HG02840 (cell line): ENCODE results near the gene DNAJC3.
"Not testable (repeated sequence)": the region's sequence is repeated elsewhere in the genome, so short reads cannot be mapped to it uniquely, and the experiment has no call there.

Source experiments
- ATAC-seq: cut with Tn5 transposase; IDR thresholded peaks from one replicate; pipeline ENCODE4 v1.9.1; 2021; ENCODE audit warnings: mild to moderate bottlenecking, moderate library complexity, moderate number of reproducible peaks; ENCODE audit not compliant: unreplicated experiment, low FRiP score

Gene DNAJC3

DNA sequence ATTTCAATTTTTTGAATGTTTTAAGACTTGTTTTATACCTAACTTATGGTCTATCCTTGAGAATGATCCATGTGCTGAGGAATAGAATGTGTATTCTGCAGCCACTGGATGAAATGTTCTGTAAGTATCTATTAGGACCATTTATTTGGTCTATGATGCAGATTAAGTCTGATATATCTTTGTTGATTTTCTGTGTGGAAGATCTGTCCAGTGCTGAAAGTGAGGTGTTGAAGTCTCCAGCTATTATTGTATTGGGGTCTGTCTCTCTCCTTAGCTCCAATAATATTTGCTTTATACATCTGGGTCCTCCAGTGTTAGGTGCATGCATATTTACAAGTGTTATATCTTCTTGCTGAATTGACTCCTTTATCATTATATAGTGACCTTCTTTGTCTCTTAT, 9.7 kb upstream of the DNAJC3 start:
- not testable (repeated sequence) for ATAC-seq

DNA sequence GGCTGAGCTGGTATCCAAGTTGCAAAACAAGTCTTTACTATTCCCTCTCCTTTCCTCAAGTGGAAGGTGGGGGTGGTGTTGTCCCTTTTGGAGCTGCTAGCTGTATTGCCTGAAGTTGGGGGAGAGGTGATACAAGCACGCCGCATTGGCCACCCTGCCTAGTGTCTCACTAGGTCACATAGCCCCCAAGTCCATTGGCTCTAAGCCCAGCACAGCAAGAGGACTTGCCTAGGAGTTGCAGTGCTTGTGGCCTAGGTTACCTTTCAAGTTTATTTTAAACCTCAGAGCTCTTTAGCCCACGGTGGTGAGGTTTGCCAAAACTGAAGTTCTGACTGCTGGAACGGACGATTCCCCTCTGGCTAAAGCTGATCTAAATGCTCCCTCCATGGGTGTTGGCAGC, 5.3 kb upstream of the DNAJC3 start:
- no peak for ATAC-seq

DNA sequence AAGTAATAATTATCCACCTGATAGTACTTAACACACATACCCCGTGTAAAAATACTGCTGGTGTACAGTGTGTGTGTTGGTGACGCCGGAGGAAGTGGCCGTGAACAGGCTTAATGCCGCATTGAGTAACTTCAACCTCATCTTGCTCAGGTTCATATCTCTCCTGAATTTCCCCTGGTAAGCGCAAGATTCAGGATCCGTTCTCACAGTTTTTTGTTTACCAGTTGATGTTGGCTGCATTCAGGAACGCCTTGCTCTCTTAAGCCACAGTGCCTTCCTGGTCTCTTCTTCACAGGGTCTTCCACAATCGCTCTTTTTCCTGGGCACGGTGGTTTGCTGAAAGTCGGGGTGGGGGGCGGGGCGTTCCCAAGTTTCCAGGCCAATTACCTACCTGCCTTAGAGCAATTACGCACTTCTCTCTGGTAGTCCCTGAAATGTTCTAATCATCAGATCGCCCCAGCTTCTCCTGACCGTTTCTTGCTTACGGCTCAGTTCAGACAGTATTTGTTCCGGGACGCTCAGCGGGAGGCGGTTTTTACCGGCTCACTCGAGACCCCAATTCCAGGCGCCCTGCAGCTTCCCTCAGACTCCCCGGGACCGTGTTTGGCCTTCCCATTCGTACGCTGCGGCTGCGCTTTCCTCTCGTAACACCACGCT, 706 bp upstream of the DNAJC3 start:
- ATAC-seq: peak; percentile 7

DNA sequence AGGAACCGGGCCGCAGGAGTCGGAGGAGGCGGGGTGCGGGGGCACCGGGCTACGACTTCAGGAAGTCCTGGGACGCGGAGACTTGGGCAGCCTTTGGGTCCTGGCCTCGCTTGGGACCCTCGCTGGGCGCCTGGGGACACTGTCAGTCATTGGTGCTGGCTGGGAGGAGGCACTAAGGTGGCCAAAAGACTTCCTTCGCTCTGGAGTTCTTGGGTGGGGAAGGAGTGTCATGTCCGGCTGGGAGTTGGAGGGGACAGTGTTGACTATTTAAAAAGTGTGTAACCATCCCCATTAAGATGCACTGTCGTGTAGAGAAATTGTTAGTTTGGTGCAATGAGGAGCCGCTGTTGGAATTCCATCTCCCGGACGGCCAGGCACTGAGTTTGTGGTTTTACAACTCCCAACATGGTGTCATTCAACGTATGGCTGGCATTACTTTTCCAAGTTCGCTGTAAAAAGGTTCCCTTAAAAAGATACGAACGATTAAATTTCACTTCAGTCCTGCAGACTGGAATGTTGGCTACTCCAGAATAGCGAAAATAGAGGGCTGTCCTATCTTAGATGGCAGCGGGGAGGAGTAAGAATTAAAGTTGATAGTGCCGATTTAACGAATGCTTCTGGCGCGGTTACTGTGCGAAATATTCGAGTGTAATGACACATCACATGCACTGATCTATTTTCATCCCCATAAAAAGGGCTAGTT, 776 bp downstream of the DNAJC3 start:
- ATAC-seq: no peak

DNA sequence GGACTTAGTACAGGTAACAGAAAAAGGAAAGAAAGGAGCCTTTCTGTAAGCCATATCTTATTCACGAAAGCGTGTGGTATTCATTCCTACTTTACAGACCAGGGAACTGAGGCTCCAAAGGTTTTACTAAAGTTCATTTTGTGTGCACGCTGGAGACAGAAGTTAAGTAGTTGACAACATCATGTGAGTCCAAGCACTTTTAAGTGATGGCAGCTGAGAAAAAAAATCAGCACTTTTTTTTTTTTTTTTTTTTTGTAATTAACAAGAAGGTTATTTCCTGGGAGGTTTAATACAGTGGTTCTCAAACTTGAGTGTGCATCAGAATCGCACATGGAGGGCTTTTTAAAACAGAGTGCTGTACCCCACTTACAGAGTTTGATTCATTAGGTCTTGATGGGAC, 2.0 kb downstream of the DNAJC3 start:
- ATAC-seq: no peak

DNA sequence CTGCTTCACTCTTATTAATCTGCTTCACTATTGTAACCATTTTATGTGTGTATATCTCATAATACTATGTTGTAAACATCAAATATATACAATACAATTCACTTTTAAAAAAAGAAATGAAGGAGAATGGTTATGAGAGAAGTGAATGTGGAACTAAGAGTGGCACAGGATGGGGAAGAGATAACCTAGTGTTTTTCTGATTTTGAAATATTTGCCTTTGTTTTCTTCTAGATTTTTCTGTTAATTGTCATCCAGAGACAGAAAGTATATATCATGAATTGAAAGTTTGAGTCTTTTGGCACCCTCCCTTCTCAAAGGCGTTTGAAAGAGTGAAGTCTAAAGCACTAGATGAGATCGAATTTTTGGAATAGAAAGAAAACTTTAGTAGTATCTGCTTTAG, 2.8 kb downstream of the DNAJC3 start:
- no peak for ATAC-seq

DNA sequence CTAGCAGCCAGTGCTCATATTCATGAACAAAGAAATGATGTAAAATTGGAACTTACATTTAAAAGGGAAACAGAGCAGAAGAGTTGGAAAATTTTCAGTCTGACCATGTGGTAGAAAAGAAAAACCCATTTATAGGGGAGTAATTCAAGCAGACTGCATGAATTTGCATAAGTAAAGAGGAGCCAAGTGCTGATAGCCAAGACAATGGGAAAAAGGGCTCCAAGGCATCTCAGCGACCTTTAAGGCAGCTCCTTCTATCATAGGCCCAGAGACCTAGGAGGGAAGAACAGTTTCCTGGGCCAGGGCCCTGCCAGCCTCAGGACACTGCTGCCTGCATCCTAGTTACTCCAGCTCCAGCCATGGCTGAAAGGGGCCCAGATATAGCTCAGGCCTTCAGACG, 7.5 kb downstream of the DNAJC3 start:
- no peak for ATAC-seq

DNA sequence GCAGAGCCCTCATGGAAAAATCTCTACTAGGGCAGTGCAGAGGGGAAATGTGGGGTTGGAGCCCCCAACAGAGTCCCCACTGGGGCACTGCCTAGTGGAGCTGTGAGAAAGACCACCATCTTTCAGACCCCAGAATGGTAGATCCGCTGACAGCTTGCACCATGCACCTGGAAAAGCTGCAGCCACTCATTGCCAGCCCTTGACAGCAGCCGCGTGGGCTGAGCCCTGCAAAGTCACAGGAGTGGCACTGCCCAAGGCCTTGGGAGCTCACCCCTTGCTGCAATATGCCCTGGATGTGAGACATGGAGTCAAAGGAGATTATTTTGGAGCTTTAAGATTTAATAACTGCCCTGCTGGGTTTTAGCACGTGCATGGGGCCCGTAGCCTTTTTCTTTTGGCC, 8.0 kb downstream of the DNAJC3 start:
- ATAC-seq: not testable (repeated sequence)

DNA sequence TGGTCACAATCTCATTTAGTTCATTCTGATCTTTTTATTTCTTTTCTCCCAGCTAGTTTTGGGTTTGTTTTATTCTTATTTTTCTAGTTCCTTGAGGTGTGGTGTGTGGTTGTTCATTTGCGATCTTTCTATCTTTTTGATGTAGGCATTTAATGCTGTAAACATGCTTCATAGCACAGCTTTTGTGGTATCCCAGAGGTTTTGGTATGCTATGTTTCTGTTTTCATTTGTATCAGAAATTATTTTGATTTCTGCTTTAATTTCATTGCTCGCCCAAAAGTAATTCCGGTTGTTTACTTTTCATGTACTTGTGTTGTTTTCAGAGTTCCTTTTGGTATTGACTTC, 12.6 kb downstream of the DNAJC3 start:
- no peak for ATAC-seq

DNA sequence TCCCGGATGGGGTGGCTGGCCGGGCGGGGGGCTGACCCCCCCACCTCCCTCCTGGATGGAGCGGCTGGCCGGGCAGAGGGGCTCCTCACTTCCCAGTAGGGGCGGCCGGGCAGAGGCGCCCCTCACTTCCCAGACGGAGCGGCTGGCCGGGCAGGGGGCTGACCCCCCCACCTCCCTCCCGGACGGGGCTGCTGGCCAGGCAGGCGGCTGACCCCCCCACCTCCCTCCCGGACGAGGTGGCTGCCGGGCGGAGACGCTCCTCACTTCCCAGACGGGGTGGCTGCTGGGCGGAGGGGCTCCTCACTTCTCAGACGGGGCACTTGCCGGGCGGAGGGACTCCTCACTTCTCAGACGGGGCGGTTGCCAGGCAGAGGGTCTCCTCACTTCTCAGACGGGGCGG, 14.0 kb downstream of the DNAJC3 start:
- not testable (repeated sequence) for ATAC-seq

DNA sequence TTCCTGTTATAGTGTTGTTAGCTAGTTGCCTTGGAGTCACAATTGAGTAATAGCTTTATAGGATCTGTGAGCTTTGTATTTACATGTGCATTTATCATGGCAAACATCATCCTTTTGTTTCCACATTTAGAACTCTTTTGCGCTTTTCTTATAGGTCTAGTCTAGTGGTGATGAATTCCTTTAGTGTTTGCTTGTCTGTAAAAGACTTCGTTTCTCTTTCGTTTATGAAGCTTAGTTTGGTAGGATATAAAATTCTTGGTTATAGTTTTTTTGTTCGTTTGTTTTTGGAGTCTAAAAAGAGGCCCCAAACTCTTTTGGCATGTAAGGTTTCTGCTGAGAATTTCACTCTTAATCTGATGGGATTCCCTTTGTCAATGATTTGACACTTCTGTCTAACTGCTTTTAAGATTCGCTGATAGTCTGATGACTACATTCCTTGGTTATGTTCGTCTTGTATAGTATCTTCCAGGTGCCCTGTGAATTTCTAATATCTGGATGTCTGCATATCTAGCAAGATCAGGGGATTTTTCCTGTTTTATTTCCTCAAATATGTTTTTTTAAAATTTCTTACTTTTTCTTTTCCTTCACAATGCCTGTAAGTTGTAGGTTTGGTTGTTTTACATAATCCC, 20.2 kb downstream of the DNAJC3 start:
- ATAC-seq: no peak

DNA sequence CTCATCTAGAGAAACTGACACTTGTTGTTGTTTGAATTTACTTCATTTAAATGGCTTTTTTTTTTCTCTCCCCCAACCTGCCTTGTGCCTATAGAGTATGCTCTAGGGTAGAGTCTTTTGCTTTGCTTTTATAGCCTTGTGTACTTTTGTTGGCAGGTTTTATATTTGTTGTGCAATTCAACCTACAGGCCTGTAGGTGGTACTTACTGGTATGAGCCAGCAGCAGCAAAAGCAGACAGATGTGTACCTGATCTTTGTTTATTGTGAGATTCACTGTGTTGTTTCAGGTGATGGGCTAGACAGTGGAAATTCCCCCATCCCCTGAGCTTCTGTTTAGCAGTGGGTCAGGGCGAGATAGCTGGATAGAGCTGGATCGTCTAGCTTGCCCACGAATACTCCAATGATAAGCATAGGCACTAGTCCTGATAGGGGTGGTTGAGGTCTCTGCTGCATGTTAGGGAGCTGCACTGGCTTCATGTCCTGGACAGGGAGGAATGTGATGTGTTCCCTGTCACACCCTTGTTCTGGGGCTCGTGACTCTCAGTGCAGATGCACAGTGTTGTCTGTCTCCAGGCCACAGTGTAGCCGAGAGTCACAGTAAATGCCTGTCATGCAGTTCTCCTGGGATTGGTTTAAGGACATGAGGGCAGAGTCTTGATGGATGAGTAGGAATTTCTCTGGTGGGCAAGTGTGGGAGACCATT, 21.3 kb downstream of the DNAJC3 start:
- no peak for ATAC-seq

DNA sequence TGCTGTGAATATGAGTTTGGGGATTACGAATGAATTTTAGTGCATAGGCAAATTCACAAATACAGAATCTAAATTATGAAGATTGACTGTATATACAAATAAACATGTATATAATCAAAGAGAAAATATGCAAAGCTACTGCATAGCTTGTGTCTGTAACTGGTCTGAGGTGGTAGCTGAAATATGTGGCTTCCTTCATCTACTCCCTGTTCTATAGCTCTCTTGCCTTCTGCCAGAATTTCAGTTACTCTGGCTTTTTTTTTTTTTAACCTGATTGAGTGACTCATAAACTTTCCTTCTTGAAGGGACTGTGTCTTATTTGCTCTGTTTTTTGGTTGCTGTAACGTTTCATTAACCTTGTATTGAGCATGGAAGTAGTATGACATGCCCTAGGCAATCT, 26.6 kb downstream of the DNAJC3 start:
- no peak for ATAC-seq

DNA sequence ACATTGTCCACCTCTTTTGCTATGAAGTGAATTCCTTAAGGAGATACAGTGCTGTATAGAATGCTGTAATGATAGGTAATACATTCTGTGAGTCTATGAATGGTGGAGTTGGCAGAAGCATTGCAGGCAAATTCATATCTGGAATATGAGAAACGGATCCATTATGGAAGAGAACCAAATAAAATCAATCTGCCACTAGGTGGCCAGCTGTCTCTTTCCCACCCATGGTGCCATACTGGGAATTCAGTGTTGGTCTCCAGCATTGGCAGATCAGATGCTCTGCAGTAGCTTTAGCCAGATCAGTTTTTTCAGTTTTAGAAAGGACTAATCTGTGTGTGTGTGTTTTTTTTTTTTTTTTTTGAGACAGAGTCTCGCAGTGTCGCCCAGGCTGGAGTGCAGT, 27.6 kb downstream of the DNAJC3 start:
- no peak for ATAC-seq

DNA sequence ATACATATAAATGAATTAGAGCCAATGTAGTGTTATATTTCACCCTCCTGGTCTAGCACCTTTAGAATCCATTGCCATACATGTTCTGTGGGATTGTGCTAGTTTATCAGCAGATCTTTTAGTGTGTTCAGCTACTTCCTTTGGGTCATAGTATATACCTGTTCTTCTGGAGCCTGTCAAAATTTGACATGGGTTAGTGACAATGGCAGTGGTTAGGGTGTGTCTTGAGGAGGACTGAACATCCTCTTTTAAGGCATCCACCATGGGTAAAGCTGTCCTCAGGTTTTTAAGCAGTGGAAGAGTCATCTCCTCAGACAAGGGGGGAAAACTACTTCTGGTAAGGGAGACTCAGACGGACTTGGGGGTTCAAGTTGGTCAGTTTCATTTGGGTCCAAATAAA, 29.4 kb downstream of the DNAJC3 start:
- no peak for ATAC-seq

DNA sequence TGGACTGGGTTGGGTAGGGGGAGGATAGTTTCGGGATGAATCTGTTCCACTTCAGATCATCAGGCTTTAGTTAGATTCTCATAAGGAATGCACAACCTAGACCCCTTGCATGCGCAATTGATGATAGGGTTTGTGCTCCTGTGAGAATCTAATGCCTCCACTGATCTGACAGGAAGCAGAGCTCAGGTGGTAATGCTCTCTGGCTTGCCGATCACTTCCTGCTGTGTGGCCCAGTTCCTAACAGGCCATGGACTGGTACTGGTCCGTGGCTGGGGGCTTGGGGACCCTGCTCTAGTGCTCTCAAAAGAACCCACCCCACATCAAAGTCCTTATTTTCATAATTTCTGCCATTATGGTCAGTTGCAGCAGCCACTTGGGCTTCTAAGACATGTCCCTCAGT, 30.1 kb downstream of the DNAJC3 start:
- no peak for ATAC-seq

DNA sequence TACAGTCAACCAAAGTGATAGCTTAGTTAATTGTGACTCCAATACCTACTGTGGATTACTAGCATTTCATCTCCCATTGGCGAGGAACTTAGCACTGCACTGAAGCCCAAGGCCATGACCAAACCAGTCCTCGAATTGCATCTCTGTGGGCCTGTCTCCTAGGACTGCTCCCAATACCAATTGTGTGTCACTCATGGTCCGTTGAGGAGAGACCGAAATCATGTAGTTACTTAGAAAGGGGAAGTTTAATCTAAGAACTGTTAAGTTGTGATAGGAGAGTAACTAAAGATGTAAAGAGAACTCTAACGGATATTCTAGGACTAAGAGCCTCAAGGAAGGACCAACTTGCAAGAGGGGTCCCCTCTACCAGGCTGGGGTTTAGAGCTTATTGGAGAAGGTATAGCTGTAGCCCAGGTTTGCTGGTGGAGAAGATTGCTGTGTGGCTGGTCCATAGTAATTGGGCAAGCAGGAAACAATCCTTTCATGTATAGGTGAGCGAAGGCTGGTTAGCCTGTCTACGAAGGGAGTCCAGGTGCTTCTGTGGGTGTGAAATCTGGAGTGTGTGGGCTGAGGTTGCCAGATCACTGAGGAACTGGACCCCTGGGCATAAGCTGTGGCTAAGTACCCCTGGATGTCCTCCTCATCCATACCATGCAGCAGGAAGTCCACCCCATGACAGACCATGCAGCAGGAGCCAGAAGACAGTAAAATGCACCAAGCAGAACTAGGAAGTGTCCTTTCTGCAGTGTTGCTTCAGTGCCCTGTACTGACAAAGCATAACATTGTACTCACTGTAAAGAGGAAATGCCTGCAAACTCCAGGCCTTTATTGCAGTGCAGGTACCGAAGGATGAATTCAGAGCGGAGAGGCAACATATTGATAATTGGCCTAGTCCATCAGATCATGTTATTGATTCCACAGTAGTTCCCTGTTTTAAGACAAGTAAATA, 30.8 kb downstream of the DNAJC3 start:
- ATAC-seq: no peak

DNA sequence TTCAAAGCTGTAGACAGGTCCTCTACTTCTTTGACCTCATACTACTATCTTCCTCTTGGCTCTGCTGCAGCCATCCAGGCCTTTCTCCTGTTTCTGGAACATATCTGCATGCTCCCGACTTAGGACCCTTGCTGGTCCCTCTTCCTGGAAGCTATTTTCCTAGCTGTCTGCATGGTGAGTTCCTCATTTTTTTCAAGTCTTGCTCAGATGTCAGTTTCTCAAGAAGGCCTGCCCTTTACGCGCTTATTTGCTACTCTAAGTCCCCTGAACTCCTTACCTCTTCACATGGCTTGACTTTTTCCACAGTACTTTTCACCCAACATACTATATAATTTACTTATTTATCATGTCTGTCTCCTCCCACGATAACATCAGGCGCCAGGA, 31.4 kb downstream of the DNAJC3 start:
- ATAC-seq: no peak

DNA sequence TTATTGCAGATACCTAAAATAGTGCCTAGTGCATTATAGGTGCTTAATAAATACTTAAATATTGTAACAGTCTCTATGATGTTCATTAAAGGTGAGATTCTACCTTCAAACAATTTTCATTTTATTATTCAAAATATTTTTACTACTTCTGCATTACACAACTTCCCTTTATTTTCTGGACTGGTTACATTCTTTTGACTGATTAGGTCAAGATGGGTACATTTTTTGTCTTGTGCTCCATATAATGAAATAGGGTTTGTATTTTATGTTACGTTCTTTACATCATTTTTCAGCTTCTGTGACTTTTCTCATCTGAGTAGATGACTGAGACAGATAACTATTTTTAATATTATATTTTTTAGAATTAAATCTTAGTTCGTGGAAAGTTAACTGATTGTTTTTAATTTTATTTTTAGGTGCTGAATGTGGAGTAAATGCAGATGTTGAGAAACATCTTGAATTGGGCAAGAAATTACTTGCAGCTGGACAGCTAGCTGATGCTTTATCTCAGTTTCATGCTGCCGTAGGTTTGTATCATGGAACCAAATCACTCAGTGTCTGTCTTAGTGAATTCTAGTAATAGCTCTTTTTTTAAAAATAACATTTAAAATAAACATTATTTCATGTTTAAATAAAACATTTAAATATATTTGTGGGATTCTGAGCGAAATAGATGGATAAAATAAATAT, 32.0 kb downstream of the DNAJC3 start:
- no peak for ATAC-seq

DNA sequence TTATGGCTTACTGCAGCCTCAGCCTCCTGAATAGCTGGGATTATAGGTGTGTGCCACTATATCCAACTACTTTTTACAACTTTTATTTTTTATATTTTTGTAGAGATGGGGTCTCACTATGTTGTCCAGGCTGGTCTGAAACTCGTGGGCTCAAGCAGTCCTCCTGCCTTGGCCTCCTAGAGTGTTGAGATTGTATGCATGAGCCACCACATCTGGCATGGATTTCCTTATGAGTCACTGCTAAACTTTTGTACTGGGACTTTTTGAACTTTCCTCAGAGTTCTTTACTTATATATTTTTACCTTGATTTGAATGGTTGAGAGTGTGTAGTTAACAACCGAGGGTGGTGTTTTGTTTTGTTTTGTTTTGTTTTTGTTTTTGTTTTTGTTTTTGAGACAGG, 33.4 kb downstream of the DNAJC3 start:
- ATAC-seq: no peak
